GM15510 (cell line): Measurements from ENCODE around the gene PAWR.

Experiments used
- POLR2A ChIP-seq: IDR thresholded peaks from 3 replicates; pipeline ENCODE4 v1.6.1; 2011; ENCODE audit warnings: borderline replicate concordance; ENCODE audit not compliant: insufficient read length; ENCODE audit errors: extremely low read depth

The PAWR gene

DNA sequence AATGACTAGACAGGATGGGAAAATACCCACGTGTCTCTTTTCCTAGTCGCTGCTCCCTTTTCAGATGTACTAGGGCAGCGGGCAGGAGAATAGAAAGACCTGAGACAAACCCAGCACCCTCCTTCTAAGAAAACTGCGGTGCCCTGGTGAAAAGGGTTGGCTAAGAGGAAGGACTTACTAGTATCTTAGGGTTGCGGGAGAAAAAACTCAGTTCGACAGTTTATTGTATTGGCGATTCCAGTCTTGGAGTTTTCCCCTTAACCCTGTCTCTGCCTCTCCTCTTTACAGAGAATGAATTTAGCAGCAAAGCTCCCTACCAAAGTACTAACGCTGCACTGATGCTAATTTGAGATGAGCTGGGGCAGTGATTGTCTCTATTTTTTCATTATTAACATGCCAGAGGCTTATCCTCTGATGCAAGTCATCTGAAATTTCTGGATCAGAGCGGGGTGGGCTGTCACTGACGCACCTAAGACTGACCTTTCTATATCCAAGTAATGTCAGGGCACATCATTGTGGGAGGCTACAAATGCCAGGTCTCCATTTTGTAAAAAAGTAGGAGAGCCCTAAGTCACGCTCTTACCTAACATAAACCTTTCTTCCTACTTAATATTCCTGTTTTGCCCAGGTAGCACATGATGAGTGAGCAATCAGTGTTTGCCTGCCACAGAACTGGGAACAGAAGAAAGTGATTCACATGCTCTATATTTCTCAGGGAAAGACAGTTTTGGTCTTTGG lies 916 bp upstream of the PAWR start:
- TF ChIP-seq POLR2A, result no peak

DNA sequence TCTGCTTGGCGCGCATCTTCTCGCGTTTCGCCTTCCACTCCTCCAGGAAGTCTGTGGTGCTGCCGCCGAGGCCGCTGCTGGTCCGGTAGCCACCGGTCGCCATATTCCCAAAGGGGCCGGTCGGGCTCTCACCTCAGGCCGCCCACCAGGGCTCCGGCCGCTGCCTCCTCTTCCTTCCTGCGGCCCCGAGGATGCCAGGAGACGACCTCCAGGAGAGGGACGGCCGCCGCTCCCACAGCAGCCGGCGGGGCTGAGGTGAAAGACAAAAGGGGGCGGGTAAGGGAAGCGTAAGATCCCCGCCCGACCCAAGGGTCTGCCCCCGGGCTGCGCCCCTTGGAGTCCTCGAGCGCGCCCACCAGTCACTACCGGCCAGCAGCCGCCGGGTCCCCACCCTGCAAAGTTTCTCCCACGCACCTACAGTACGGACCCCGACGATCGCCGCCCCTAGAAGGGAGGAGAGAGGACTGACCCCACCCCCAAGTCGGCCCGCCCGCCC lies 574 bp downstream of the PAWR start:
- TF ChIP-seq POLR2A, result peak; percentile 48

DNA sequence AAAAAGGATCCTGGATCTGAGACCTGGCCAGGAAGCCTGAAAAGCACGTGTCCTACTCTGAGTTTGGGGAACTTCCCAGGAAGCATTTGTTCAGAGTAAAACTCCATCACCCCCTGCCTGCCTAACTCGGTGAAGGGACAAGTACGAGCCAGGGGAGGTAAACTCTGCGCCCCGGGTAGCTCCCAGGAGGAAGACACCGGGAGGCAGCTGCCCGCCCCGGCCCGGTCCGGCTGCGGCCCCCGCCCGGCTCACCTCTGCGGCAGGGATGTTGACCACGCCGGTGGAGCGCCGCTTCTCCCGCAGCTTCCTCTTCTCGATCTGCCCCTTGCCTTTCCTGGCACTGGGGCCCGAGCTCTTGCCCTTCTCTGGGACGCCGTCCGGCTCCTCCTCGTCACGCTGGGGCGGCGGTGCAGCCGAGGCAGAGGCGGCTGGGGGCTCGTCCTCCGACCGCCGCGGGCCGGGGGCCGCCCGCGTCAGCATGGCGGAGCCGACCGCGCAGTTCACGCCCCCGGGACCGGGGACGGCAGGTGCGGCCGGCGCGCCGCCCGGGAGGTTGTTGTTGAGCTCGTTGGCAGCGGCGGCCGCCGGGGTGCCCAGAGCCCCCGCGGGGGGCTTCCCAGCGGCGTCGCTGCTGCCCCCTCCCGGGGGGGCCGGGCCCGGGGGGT lies 1.2 kb downstream of the PAWR start:
- TF ChIP-seq POLR2A, result peak; percentile 33

DNA sequence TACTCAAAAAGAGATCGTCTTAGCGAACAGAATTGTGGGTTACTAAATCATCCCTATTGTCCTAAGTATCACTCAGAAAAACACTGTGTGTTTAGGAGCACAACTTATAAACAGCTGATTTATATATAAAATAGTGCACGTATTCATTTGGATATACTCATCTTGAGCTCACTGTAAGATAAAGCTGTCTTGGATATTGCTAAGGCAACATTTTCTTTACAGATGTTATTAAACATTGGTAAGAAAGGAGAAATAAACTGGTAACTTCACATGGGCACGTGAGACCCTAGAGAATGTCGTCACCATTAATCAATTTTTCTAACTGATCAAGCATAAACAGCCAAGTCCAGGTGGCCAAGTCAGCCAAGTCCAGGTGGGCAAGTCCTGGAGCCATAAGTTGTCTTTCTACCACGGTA lies 1.7 kb downstream of the PAWR start:
- no peak for TF ChIP-seq POLR2A

DNA sequence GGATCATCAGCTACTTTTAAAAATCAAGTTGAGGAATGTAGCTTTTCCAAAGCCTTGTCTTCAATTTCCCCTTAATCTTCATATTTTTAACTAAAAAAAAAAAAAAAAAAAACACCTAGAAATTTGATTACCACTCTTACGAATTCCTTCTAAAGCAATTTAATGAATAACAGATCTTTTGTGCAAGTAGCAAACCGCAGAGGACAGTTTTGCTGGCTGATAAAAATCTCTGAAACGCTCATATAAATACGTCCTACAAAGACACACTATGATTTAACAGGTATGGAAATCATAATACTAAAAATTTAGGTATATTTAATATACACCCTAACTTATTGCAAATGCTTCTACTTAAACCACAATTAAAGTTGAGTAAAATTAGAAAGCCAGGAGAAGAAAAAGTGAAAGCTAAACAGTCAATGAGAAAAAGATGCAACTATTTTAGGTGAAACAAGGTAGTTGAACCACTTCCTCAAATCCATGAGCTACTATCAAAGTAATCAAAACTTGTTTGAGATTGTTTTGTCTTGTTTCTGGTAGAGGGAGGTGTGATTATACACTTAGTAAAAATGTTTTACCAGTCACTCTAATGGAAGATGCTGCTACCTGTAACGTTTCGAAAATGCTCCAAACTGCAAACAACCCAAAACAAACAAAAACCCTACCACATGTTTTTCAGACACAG lies 2.2 kb downstream of the PAWR start:
- no peak for TF ChIP-seq POLR2A

DNA sequence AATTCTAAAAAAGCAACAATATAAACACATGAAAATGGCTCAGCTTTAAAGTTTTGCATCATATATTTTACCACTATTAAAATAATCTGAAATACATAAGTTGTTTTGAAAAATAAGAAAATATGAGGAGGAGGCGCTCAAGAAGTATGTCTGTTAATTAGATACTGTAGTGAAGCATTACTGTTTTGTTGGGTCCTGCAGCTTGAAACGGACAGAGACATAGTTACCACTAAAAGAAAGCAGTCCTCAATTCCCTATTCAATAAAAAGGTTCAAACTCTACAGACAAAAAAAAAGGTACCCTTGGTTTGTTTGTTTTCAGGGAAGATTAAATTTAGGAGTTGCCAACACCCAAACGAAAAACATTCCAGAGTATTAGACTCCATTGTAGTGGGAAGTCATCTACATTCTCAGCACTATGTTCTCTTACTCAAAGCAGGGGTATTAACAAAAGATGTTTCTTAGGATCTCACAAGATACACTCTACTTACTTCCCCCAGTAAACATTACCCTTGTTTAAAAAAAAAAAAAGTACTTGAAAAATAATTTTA lies 3.0 kb downstream of the PAWR start:
- TF ChIP-seq POLR2A, result no peak

DNA sequence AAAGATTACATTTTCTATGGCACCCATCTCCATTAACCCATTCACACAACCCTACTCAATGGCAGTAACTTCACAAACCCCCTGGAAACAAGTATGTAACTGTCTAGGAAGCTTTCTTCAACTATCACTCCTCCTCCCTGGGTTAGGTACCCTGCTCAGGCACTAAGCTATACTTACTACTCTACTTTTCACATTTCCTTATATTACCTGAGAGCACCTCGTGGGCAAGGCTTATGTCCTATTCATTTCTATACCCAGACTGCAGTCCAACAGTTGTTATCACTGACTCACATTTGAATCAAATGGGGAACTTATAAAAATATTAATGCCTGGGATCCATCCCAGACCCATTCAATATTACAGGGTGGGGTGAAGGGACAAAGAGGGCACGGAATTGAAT lies 4.6 kb downstream of the PAWR start:
- TF ChIP-seq POLR2A, result no peak

DNA sequence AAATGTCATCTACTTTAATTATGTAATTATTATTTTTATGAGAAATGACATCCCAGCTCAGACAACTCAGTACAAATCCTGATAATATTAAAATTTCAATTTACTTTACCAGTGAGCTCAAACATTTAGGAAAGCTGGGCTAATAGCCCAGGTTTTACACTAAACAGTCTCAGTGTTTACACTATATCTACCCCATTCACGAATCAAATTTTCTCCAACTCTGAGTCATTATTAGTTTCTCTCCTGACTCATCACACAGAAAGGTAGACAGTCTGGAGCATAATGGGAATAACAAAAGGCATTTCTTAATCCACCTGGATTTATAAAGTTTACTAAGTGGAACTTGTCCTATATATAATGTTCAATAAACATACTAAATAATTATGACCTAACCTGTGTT lies 5.7 kb downstream of the PAWR start:
- no peak for TF ChIP-seq POLR2A

DNA sequence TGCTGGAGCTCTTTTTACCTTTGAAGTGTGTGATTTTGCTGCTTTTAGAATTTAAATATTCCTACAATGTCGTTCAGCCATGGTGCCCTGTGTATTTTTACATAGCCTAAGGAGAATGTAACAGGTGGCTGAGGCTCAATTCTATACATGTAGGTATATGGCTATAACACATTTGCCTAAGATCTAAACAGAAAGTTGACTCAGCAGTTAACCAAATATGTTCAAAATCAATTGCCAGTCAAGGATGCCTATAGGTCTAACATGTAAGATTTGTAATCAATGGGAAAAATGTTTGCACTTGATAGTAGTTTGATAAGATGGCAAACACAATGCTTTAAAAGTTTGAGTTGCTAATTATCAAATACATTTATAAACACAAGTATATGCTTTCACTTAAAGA lies 8.2 kb downstream of the PAWR start:
- no peak for TF ChIP-seq POLR2A

DNA sequence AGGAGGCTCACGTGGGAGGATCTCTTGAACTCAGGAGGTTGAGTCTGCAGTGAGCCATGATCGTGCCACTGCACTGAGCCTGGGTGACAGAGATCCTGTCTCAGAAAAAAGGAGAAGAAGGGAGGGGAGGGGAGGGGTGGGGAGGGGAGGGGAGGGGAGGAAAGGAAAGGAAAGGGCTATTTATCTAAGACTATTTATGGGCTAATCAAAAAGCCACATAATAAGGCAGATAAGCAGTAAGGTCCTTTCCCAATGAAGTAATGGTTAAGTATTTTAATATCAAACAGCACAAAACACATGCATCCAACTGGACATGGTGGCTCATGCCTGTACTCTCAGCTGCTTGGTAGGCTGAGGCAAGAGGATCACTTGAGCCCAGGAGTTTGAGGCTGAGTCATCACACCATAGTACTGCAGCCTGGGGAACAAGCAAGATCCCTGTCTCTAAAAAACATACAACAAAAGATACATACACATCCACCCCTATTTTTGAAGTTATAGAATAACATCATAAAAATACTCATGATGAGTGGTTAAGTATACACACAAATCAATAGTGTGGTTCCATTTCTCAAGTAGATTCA lies 9.7 kb downstream of the PAWR start:
- no peak for TF ChIP-seq POLR2A

DNA sequence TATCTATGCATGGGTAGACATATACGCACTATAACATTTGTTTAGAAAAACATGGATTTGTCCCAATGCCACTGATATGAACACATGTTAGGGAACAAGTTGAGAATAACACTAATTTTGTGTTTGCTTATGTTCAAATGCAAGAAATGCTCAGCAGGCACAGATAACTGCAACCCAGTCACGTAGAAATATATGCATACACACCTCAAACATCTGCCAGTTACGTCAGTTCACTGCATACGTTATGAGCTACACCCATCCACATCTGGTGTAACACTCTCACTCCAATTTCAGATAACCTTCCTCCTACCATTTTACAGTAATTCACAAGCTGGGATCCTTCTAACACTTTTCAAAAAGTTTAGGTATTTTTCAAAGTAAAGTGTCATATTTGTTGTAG lies 10.7 kb downstream of the PAWR start:
- no peak for TF ChIP-seq POLR2A

DNA sequence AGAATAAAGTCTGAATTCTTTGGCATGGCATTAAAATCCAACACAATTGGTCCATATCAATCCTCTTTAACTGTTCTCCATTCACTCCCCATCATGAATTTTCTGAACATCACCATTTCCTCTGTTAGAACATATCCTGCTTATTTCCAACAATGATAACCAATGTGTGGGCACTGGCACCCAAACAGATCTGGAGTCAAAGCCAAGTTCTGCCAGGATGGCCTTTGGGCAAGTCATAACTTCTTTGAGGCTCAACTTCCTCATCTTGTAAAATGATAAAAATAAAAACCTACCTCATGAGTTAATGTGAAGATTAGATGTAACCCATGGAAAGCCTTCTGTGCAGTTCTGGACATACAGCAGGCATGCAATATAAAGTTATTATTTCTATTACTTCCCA lies 12.5 kb downstream of the PAWR start:
- no peak for TF ChIP-seq POLR2A

DNA sequence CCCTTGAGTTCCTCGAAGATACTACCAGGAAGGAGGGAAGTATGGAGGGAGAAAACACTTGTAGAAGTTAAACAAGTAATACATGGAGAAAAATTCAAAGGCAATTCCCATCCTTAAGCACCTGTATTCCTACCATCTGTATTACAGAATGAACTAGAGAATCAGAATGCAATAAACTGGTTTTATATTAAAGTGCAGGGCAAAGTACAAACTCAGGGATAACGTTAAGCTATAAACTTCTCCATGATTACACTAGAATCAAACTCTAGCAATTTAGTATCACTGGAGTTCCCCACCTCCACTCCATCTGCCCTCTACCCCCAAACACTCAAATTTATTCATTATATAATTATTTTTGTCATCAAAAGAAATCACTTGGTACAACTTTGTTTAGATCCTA lies 13.1 kb downstream of the PAWR start:
- no peak for TF ChIP-seq POLR2A

DNA sequence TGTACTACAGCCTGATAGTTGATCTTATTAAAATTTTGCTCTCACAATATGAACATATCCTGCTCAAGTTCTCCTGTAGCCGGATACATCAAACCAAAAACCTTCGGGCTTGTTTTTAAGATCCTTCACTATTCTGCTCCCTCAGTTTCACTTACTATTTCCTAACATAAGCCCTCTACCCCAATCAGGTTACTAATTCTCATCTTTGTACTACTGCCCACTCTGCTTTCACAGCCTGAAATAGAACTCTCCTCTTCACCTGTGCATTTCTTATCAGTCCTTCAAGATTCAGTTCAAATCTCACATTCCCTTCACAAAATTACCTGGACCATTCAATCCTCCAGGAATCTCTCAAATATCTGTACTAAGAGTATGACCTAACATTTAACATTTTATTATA lies 14.2 kb downstream of the PAWR start:
- TF ChIP-seq POLR2A, result no peak

DNA sequence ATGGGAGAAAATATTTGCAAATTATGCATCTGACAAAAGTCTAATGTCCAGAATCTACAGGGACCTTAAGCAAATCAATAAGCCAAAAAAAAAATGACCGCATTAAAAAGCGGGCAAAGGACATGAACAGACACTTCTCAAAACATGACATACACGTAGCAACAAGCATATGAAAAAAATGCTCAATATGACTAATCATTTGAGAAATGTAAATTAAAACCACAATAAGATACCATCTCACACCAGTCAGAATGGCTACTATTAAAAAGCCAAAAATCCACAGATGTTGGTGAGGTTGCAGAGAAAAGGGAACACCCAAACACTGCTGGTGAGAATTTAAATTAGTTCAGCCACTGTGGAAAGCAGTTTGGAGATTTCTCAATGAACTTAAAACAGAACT lies 16.1 kb downstream of the PAWR start:
- no peak for TF ChIP-seq POLR2A
